NCI-H1105 (cell line): ENCODE data around the gene CD207.
"Not testable (repeated sequence)": the region's sequence is repeated elsewhere in the genome, so short reads cannot be mapped to it uniquely, and the experiment has no call there.

Source experiments
- DNase-seq: peaks from one replicate; lab custom pipeline; 2025; lab: John Stamatoyannopoulos, UW

Gene CD207

GRCh38 chr2:70828914-70829824 is 6.4 kb downstream of the CD207 start:
- no peak for DNase-seq

- no peak for DNase-seq
Observed at GRCh38 chr2:70828115-70828514, 7.5 kb downstream of the CD207 start.

- DNase-seq, result no peak
Observed at GRCh38 chr2:70827388-70827787, 8.2 kb downstream of the CD207 start.

DNA sequence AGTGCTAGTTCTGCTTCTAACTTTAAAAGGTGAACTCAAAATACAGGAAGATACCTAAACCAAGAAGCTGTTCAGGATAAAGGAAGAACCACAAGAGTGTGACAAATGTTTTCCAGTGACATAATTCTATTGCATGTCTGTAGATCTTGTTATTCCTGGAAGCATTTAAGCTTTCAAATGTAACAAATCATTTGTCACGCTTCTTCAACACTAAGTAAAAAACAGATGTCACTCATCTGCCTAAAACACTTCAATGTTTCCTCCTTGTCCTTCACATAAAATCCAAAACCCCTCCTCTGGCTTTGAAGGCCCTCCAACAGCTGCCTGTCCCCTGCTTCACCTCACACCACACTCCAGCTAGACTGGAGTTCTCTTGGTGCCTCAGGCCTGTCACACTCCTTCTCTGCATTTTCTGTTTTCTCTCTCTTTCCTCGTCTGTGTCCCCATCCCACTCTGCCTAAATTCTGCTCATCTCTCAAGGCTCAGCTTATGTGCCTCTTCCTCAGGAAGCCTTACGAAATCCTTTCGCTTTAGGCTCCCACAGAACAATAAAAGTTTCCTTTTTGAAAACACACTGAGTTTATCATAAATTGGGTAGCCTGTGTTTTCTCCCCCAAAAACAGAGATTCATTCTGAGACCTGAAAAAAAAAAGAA is 8.8 kb downstream of the CD207 start:
- DNase-seq, result no peak

- no peak for DNase-seq
Observed at GRCh38 chr2:70823249-70823648, 12.4 kb downstream of the CD207 start.

DNA sequence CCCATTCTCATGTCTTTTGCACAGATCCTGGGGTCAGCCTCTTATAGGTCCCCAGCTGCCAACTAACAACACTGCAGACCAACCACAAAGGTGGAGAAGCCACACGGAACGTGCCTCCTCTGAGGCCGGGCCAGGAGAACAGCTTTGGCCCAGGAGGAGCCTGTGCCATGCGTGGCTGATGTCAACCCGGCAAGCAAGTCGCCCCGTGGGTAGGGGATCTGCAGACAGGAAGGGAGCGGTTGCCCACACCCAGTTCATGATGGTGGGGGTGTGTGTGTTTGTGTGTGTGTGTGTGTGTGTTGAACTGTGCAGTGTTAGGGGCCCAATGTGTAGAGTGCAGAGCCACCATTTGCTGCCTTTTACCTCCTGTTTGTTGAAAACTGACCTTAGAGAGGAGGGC is 12.8 kb downstream of the CD207 start:
- no peak for DNase-seq

- no peak for DNase-seq
Observed at GRCh38 chr2:70820499-70820898, 15.1 kb downstream of the CD207 start, which contains the start of gene CLEC4F. Gene CLEC4F, minus strand, starts transcription at chr2:70820599. Its CDS starts 76 bp downstream, at chr2:70820523.

DNA sequence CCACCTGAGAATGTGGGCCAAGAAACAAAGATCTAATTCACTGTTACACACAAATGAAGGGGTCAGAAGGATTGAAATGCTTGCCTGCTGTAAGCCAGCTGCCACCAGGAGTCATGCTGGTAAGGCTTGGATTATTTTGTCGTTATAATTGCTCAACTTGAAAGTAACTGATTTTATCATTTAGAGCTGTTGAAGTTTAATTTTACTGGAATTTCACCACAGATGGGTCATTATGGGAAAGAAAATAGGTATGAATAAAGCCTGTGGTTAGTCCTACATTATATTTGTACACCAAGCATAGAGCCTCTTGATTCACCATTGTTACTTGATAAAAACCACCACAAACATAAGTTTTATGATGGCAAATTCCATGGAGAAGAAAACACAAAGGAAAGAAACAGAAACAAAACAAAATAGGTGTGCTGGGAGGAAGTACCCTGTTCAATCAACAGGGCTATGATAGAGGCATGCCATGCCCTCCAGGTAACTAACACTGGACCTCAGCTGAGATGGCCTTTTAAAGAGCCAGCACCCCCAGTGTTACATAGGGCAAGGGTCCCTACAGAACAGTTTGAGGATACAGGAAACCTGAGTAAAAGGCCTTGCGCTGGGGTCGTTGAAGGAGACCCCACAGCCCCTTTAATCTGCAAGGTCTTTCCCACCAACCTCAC is 18.2 kb downstream of the CD207 start:
- no peak for DNase-seq

- DNase-seq, result no peak
Observed at GRCh38 chr2:70816726-70817125, 18.9 kb downstream of the CD207 start.

- no peak for DNase-seq
Observed at GRCh38 chr2:70808983-70809958, 26.3 kb downstream of the CD207 start.

GRCh38 chr2:70807828-70808118 is 27.8 kb downstream of the CD207 start:
- DNase-seq, result no peak

- DNase-seq, result no peak
Observed at GRCh38 chr2:70807102-70807827, 28.4 kb downstream of the CD207 start.

GRCh38 chr2:70806620-70807019 is 29.0 kb downstream of the CD207 start:
- DNase-seq, result no peak

- peak; percentile 39 for DNase-seq
Observed at GRCh38 chr2:70806013-70806412, 29.6 kb downstream of the CD207 start.

DNA sequence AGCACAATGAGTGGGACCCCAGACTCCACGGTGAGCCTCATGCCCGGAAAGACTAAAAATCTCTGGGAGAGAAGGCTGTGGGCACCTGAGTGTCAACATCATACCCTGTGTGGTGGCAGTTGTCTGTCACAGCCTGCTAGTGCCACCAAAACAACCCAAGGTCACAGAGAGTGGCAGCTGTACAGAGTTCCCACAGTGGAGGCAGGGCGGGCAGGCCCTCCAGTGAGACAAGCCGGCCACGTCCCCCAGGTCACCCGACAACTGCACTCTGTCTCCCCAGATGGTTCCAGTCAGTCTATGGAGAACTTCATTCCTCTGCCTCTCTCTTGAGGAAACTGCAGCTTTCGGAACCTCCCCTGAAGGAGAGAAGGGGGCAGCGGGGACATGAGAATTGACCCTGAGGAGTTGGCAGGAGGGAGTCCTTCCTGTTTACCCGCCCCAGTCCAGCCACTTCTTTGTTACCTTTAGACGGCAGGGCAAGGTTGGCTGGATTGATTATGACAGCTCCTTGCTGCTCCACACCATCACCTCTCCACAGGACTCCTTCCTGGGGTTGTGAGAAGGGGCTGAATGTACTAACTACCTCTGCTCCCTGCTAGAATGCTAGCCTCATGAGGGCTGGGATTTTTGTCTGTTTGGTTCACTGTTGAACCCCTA is 33.9 kb downstream of the CD207 start:
- DNase-seq, result no peak

GRCh38 chr2:70799706-70800105 is 35.9 kb downstream of the CD207 start:
- DNase-seq, result no peak

DNA sequence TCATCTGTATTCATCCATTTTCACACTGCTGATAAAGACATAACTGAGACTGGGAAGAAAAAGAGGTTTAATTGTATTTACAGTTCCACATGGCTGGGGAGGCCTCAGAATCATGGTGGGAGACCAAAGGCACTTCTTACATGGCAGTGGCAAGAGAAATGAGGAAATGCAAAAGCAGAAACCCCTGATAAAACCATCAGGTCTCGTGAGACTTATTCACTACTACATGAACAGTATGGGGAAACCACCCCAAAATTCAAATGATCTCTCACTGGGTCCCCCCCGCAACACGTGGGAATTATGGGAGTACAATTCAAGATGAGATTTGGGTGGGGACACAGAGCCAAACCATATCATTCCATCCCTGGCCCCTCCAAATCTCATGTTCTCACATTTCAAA is 37.6 kb downstream of the CD207 start:
- DNase-seq, result not testable (repeated sequence)

DNA sequence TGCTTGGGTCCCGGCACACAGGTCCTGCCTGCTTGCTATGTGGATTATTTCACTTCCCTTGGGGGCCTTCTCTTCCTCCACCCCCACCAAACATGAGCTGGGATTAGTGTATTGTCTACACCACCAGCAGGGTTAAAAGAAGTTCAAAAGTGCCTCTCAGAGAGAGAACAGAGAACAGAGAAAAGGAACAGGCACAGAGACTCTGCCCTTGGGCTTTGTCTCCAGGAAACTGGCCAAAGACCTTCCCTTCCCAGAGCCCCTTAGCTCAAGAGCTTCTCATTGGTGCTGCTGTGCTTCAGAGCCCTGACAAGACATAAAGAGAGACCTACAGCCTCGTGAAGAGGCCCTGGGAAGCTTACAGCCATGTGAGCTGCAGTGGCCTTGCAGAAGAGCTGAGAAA is 38.1 kb downstream of the CD207 start:
- no peak for DNase-seq

- no peak for DNase-seq
Observed at GRCh38 chr2:70796262-70796661, 39.4 kb downstream of the CD207 start.

GRCh38 chr2:70795164-70795995 is 40.2 kb downstream of the CD207 start:
- no peak for DNase-seq
